HepG2 (cell line): ENCODE measurements around the gene LGALS7B. TPM values are rescaled to one million over a fixed set of nuclear protein-coding genes. Genes with fewer than 3 reads are reported as not detected.
A peak's percentile ranks its signal among the peaks of the same experiment; 100 is the strongest.

ENCODE experiments used
- MBD4 ChIP-seq: IDR thresholded peaks from 2 replicates; pipeline ENCODE4 v1.6.1; 2012; ENCODE audit warnings: low read length, inconsistent platforms, borderline replicate concordance
- SRSF4 ChIP-seq: fragments of 200-400 bp; formaldehyde crosslinking; IDR thresholded peaks from one replicate; pipeline ENCODE4 v1.6.1; 2018; ENCODE audit warnings: mild to moderate bottlenecking, low read depth, low read length, moderate library complexity; ENCODE audit not compliant: poor library complexity, severe bottlenecking
- ZNF556 ChIP-seq: sonication (generic); formaldehyde crosslinking; IDR thresholded peaks from 2 replicates; pipeline ENCODE4 v1.4.0; 2020; ENCODE audit warnings: mild to moderate bottlenecking, missing genetic modification reagents, borderline replicate concordance
- ZNF570 ChIP-seq: sonication (generic); formaldehyde crosslinking; IDR thresholded peaks from 2 replicates; pipeline ENCODE4 v1.4.0; 2020; ENCODE audit warnings: mild to moderate bottlenecking, missing genetic modification reagents, borderline replicate concordance
- ZNF598 ChIP-seq: sonication (generic); formaldehyde crosslinking; IDR thresholded peaks from 2 replicates; pipeline ENCODE4 v1.5.1; 2020; ENCODE audit warnings: mild to moderate bottlenecking, missing genetic modification reagents, borderline replicate concordance
- polyA plus RNA-seq, 8 experiments: library from polyadenylated mRNA; depleted of rRNA in 3 of 8; stranded (reverse) in 7 of 8; unstranded in 1 of 8; fragments of >200 nt; fragmentation: Illumina TruSeq in 4 of 8; extraction: Trizol in 4 of 8; gene quantifications; 2 replicates each; pipeline versions ENCODE4 v1.2.1 to v1.2.3, GENCODE V29; 2011 to 2016; ENCODE audit warnings: low read depth in 4 of 8, missing spikeins in 1 of 8, mixed read lengths in 1 of 8; ENCODE audit not compliant: insufficient read depth in 1 of 8
- total RNA-seq, 5 experiments: library from RNA; depleted of rRNA; stranded (reverse); fragments of >200 nt; fragmentation: Illumina TruSeq; extraction: Trizol; gene quantifications; 2 replicates each; pipeline ENCODE4 v1.2.3, GENCODE V29; 2016; ENCODE audit warnings: low read depth in 1 of 5
- TF ChIP-seq, protein P1 (sequence below), 2 experiments: sonication (generic) in 1 of 2; formaldehyde crosslinking in 1 of 2; IDR thresholded peaks; 2 replicates each; pipeline versions ENCODE4 v1.5.1 to v1.6.1; 2011 to 2020; ENCODE audit warnings: borderline replicate concordance in 1 of 2, low read depth in 1 of 2, low read length in 1 of 2, mild to moderate bottlenecking in 1 of 2, missing genetic modification reagents in 1 of 2, moderate library complexity in 1 of 2
- TF ChIP-seq, protein P2 (sequence below): sonication (generic); formaldehyde crosslinking; IDR thresholded peaks from 2 replicates; pipeline ENCODE4 v1.8.0; 2022; ENCODE audit warnings: mild to moderate bottlenecking, missing genetic modification reagents, moderate library complexity
- TF ChIP-seq, protein P3 (sequence below): sonication (generic); formaldehyde crosslinking; IDR thresholded peaks from 2 replicates; pipeline ENCODE4 v1.4.0; 2020; ENCODE audit warnings: missing genetic modification reagents, mild to moderate bottlenecking, borderline replicate concordance
- TF ChIP-seq, protein P4 (sequence below): sonication (generic); formaldehyde crosslinking; IDR thresholded peaks from 2 replicates; pipeline ENCODE4 v1.8.1; 2022; ENCODE audit warnings: low read depth, mild to moderate bottlenecking, missing genetic modification reagents
- TF ChIP-seq, protein P5 (sequence below): IDR thresholded peaks from 2 replicates; pipeline ENCODE4 v1.4.0; 2020; ENCODE audit warnings: mild to moderate bottlenecking, missing genetic modification reagents
- TF ChIP-seq, protein P6 (sequence below): IDR thresholded peaks from 2 replicates; pipeline ENCODE4 v1.6.1; 2012; ENCODE audit warnings: low read depth, low read length, improper control_type of control experiment
- TF ChIP-seq, protein P7 (sequence below): sonication (generic); formaldehyde crosslinking; IDR thresholded peaks from 2 replicates; pipeline ENCODE4 v1.4.0; 2020; ENCODE audit warnings: missing genetic modification reagents

The LGALS7B gene
- total and polyA plus RNA-seq, 2 of the 13 experiments (the other 11 are each of a cell fraction or from before 2014, with no cell fraction given), result 1.7 to 2.1 TPM

DNA sequence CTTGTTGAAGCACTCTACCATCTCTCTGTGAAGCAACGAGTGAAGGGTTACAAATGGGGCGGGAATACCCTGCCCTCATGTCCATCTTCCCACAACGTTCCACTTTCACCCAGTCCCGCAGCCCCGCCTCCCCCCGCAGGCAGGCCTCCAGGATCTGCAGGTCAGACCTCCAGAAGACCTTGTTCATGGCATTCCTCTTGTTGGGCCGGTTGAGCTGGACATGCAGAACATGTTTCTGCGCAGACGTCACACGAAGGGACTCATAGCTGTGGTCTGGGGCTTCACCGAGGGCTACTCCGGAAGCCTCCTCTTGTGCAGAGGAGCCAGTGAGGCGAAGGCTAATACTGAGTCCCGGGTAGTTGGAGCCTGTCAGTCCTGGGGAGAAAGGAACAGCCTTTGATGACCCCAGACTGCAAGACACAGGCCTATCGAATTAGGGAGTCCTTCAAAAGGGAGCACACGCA lies 42.2 kb downstream of the LGALS7B start (continued):
- TF ChIP-seq, protein P1, sequence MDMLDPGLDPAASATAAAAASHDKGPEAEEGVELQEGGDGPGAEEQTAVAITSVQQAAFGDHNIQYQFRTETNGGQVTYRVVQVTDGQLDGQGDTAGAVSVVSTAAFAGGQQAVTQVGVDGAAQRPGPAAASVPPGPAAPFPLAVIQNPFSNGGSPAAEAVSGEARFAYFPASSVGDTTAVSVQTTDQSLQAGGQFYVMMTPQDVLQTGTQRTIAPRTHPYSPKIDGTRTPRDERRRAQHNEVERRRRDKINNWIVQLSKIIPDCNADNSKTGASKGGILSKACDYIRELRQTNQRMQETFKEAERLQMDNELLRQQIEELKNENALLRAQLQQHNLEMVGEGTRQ (IDR thresholded peaks at IDR 0.05; ENCODE audit: low read depth, low read length), result no peak
- TF ChIP-seq, protein P1 (CRISPR knock-in tag; IDR thresholded peaks at IDR 0.05; ENCODE audit: borderline replicate concordance), result no peak
- TF ChIP-seq, protein P2, sequence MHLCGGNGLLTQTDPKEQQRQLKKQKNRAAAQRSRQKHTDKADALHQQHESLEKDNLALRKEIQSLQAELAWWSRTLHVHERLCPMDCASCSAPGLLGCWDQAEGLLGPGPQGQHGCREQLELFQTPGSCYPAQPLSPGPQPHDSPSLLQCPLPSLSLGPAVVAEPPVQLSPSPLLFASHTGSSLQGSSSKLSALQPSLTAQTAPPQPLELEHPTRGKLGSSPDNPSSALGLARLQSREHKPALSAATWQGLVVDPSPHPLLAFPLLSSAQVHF, result no peak
- TF ChIP-seq, protein P3, sequence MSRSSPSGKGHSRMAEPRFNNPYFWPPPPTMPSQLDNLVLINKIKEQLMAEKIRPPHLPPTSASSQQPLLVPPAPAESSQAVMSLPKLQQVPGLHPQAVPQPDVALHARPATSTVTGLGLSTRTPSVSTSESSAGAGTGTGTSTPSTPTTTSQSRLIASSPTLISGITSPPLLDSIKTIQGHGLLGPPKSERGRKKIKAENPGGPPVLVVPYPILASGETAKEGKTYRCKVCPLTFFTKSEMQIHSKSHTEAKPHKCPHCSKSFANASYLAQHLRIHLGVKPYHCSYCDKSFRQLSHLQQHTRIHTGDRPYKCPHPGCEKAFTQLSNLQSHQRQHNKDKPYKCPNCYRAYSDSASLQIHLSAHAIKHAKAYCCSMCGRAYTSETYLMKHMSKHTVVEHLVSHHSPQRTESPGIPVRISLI, result no peak
- TF ChIP-seq SRSF4, result no peak
- no peak for TF ChIP-seq MBD4
- TF ChIP-seq, protein P4, sequence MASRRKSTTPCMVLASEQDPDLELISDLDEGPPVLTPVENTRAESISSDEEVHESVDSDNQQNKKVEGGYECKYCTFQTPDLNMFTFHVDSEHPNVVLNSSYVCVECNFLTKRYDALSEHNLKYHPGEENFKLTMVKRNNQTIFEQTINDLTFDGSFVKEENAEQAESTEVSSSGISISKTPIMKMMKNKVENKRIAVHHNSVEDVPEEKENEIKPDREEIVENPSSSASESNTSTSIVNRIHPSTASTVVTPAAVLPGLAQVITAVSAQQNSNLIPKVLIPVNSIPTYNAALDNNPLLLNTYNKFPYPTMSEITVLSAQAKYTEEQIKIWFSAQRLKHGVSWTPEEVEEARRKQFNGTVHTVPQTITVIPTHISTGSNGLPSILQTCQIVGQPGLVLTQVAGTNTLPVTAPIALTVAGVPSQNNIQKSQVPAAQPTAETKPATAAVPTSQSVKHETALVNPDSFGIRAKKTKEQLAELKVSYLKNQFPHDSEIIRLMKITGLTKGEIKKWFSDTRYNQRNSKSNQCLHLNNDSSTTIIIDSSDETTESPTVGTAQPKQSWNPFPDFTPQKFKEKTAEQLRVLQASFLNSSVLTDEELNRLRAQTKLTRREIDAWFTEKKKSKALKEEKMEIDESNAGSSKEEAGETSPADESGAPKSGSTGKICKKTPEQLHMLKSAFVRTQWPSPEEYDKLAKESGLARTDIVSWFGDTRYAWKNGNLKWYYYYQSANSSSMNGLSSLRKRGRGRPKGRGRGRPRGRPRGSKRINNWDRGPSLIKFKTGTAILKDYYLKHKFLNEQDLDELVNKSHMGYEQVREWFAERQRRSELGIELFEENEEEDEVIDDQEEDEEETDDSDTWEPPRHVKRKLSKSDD (CRISPR knock-in tag), result no peak
- TF ChIP-seq ZNF598 (CRISPR knock-in tag), result no peak
- TF ChIP-seq ZNF556 (CRISPR knock-in tag), result peak; percentile 37
- TF ChIP-seq, protein P5, sequence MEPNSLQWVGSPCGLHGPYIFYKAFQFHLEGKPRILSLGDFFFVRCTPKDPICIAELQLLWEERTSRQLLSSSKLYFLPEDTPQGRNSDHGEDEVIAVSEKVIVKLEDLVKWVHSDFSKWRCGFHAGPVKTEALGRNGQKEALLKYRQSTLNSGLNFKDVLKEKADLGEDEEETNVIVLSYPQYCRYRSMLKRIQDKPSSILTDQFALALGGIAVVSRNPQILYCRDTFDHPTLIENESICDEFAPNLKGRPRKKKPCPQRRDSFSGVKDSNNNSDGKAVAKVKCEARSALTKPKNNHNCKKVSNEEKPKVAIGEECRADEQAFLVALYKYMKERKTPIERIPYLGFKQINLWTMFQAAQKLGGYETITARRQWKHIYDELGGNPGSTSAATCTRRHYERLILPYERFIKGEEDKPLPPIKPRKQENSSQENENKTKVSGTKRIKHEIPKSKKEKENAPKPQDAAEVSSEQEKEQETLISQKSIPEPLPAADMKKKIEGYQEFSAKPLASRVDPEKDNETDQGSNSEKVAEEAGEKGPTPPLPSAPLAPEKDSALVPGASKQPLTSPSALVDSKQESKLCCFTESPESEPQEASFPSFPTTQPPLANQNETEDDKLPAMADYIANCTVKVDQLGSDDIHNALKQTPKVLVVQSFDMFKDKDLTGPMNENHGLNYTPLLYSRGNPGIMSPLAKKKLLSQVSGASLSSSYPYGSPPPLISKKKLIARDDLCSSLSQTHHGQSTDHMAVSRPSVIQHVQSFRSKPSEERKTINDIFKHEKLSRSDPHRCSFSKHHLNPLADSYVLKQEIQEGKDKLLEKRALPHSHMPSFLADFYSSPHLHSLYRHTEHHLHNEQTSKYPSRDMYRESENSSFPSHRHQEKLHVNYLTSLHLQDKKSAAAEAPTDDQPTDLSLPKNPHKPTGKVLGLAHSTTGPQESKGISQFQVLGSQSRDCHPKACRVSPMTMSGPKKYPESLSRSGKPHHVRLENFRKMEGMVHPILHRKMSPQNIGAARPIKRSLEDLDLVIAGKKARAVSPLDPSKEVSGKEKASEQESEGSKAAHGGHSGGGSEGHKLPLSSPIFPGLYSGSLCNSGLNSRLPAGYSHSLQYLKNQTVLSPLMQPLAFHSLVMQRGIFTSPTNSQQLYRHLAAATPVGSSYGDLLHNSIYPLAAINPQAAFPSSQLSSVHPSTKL, result peak; percentile 24; the same call in 1 of the 2 replicates
- TF ChIP-seq, protein P6, sequence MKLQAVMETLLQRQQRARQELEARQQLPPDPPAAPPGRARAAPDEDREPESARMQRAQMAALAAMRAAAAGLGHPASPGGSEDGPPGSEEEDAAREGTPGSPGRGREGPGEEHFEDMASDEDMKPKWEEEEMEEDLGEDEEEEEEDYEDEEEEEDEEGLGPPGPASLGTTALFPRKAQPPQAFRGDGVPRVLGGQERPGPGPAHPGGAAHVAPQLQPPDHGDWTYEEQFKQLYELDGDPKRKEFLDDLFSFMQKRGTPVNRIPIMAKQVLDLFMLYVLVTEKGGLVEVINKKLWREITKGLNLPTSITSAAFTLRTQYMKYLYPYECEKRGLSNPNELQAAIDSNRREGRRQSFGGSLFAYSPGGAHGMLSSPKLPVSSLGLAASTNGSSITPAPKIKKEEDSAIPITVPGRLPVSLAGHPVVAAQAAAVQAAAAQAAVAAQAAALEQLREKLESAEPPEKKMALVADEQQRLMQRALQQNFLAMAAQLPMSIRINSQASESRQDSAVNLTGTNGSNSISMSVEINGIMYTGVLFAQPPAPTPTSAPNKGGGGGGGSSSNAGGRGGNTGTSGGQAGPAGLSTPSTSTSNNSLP, result no peak
- TF ChIP-seq, protein P7, sequence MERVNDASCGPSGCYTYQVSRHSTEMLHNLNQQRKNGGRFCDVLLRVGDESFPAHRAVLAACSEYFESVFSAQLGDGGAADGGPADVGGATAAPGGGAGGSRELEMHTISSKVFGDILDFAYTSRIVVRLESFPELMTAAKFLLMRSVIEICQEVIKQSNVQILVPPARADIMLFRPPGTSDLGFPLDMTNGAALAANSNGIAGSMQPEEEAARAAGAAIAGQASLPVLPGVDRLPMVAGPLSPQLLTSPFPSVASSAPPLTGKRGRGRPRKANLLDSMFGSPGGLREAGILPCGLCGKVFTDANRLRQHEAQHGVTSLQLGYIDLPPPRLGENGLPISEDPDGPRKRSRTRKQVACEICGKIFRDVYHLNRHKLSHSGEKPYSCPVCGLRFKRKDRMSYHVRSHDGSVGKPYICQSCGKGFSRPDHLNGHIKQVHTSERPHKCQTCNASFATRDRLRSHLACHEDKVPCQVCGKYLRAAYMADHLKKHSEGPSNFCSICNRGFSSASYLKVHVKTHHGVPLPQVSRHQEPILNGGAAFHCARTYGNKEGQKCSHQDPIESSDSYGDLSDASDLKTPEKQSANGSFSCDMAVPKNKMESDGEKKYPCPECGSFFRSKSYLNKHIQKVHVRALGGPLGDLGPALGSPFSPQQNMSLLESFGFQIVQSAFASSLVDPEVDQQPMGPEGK (CRISPR knock-in tag), result peak; percentile 47; the same call in 1 of the 2 replicates
- TF ChIP-seq ZNF570 (CRISPR knock-in tag), result no peak
